HUES48 (cell line): Measurements from ENCODE around the gene ZNF710.

Source experiments
- H3K27ac ChIP-seq: one replicate; pipeline ENCODE4 v1.7.0; 2013; ENCODE audit warnings: low read depth, low read length, inconsistent platforms
- H3K27me3 ChIP-seq: 2 replicates; pipeline ENCODE4 v1.6.1; 2013; ENCODE audit warnings: mild to moderate bottlenecking, low read length; ENCODE audit not compliant: control insufficient read depth, insufficient read depth
- H3K36me3 ChIP-seq: 2 replicates; pipeline ENCODE4 v1.6.1; 2013; ENCODE audit warnings: low read length; ENCODE audit not compliant: control insufficient read depth, insufficient read depth
- H3K4me1 ChIP-seq: 2 replicates; pipeline ENCODE4 v1.6.1; 2013; ENCODE audit warnings: mild to moderate bottlenecking, low read length; ENCODE audit not compliant: control insufficient read depth, insufficient read depth
- H3K4me3 ChIP-seq: 2 replicates; pipeline ENCODE4 v1.5.1; 2013; ENCODE audit warnings: mild to moderate bottlenecking, low read depth, low read length
- H3K9ac ChIP-seq: 2 replicates; pipeline ENCODE4 v1.6.1; 2013; ENCODE audit warnings: mild to moderate bottlenecking, low read depth, low read length, moderate library complexity
- H3K9me3 ChIP-seq: 2 replicates; pipeline ENCODE4 v1.6.1; 2013; ENCODE audit warnings: low read length; ENCODE audit not compliant: control insufficient read depth, insufficient read depth

Gene ZNF710

DNA sequence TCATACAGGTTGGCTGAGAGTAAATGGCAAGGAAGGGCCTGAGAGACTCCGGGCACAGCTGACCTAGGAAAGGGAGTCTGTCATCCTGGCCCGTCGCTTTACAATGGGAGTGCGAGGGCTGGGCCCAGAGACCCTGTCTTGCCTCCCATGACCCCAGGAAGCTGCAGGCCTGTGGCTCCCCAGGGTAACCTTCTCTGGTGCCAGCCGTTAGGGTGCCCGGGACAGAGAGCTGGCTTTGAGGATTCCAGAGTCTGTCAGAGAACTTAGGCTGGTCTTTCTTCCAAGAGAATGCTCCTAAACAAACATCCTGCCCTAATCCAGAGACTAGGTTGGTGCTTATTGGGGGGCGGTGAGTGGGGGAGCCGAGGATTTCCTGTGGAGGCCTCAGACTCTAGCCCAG is 18.5 kb downstream of the ZNF710 start:
- Histone ChIP-seq H3K4me3 (no peak overlapping the region), H3K4me1 (0 out of 2 replicates have a peak, but pooled peaks cover under 1% of the 10 kb centered on the region), H3K9me3 (no peaks in the 10 kb centered on the region), H3K36me3 (no peaks in the 10 kb centered on the region), H3K9ac (no peak overlapping the region), H3K27me3 (no peaks in the 10 kb centered on the region), H3K27ac (no peak overlapping the region)

- Histone ChIP-seq H3K4me1 (peaks cover 5% of the 10 kb centered on the region), H3K4me3 (no peak overlapping the region), H3K27ac (no peak overlapping the region), H3K9ac (no peak overlapping the region), H3K36me3 (no peaks in the 10 kb centered on the region), H3K9me3 (no peaks in the 10 kb centered on the region), H3K27me3 (no peaks in the 10 kb centered on the region)
Measured at GRCh38 chr15:90020021-90020735, 19.1 kb downstream of the ZNF710 start.

GRCh38 chr15:90020936-90021507 is 19.9 kb downstream of the ZNF710 start:
- Histone ChIP-seq H3K27ac (no peak overlapping the region), H3K4me1 (peaks cover 14% of the 10 kb centered on the region), H3K4me3 (no peak overlapping the region), H3K27me3 (no peaks in the 10 kb centered on the region), H3K9ac (no peak overlapping the region), H3K36me3 (no peaks in the 10 kb centered on the region), H3K9me3 (no peaks in the 10 kb centered on the region)

- H3K9me3 ChIP-seq = no peaks in the 10 kb centered on the region
- no peaks in the 10 kb centered on the region for H3K36me3 ChIP-seq
- H3K27me3 ChIP-seq = no peaks in the 10 kb centered on the region
- no peak overlapping the region for H3K27ac ChIP-seq
- H3K4me3 ChIP-seq = no peak overlapping the region
- no peak overlapping the region for H3K9ac ChIP-seq
- H3K4me1 ChIP-seq = peaks cover 20% of the 10 kb centered on the region
Measured at GRCh38 chr15:90022345-90022744, 21.2 kb downstream of the ZNF710 start.

- H3K27me3 ChIP-seq = no peaks in the 10 kb centered on the region
- no peaks in the 10 kb centered on the region for H3K9me3 ChIP-seq
- peaks cover 20% of the 10 kb centered on the region for H3K4me1 ChIP-seq
Measured at GRCh38 chr15:90022905-90023700, 22.0 kb downstream of the ZNF710 start.

GRCh38 chr15:90024406-90024805 is 23.3 kb downstream of the ZNF710 start:
- Histone ChIP-seq H3K4me3 (no peak overlapping the region), H3K9me3 (no peaks in the 10 kb centered on the region), H3K36me3 (no peaks in the 10 kb centered on the region), H3K4me1 (peaks cover 20% of the 10 kb centered on the region), H3K27ac (no peak overlapping the region), H3K9ac (no peak overlapping the region), H3K27me3 (no peaks in the 10 kb centered on the region)

More at GRCh38 chr15:90022905-90023700, 22.0 kb downstream of the ZNF710 start:
- Histone ChIP-seq H3K36me3 (no peaks in the 10 kb centered on the region), H3K27ac (no peak overlapping the region), H3K4me3 (no peak overlapping the region), H3K9ac (no peak overlapping the region)

DNA sequence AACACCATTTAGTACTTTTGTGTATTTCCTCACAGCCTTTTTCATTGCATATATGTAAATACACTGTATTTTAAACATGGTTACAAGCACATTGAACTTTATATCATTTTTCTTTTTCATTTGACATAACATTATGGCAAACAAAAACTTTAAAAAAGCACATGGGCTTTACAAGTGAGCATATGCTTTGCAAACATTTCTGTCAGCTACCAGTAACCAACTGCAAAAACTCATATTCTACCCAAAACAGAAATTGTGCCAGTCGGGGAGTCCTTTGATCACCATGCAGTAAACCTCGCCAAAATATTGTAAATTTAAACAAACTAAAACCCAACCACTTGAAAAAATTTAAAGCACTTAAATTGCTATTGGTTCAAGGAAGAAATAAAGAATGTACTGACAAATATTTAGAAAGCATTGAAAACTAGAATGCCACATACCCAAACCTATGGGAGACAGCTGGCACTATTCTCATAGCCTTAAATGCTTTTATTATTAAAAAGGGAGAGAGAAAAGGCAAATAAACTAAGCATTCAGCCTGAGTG is 24.4 kb downstream of the ZNF710 start:
- Histone ChIP-seq H3K9me3 (no peaks in the 10 kb centered on the region), H3K36me3 (no peaks in the 10 kb centered on the region), H3K4me3 (no peak overlapping the region), H3K9ac (no peak overlapping the region), H3K27me3 (no peaks in the 10 kb centered on the region), H3K4me1 (peaks cover 20% of the 10 kb centered on the region), H3K27ac (no peak overlapping the region)

DNA sequence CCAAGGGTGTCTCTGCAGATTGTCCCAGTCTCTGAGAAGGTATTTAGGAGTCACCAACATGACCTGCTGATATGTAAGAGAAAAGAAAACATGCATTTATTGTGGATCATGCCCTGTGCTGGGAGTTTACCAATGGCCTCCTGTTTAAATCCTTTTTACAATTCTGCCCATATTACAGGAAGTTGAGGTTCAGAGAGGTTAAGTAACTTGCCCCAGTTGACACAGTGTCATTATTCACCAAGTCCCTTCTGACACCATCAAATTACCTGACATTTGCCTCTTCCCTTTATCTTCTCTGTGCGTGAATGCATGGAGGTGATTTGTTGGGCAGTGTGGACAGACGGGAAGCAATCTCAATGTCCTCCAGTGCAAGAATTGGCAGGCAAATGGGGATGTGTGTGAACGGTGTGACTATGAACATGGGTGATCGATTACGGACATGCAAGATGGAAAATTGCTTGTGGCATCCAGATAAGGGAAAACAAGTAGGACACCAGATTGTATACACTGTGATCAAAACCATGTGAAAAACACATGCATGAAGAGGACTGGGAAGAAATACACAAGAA is 27.3 kb downstream of the ZNF710 start:
- Histone ChIP-seq H3K4me1 (peaks cover 20% of the 10 kb centered on the region), H3K36me3 (no peaks in the 10 kb centered on the region), H3K27ac (no peak overlapping the region), H3K9me3 (no peaks in the 10 kb centered on the region), H3K27me3 (no peaks in the 10 kb centered on the region), H3K4me3 (no peak overlapping the region), H3K9ac (no peak overlapping the region)

DNA sequence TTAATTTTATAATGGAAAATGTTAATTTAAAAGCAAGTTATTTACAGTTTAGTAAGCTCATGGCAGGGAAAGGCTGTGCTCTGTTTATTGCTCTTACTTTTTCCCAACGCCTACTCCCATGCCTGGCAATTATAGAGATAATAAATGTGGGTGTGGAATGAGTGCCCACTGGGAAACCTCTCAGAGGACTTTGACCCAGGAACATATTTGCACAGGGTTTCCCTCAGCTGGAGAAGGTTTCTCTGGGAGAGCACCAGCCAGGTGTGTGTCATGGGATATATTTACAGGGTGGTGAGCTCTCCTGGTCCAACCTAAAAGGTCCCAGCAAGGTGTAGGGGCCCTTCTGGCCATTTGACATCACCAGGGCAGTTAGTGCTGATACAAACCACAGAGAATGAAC is 27.9 kb downstream of the ZNF710 start:
- H3K4me1 ChIP-seq = peaks cover 20% of the 10 kb centered on the region
- no peaks in the 10 kb centered on the region for H3K9me3 ChIP-seq
- no peaks in the 10 kb centered on the region for H3K36me3 ChIP-seq
- no peaks in the 10 kb centered on the region for H3K27me3 ChIP-seq
- H3K4me3 ChIP-seq = no peak overlapping the region
- no peak overlapping the region for H3K27ac ChIP-seq
- H3K9ac ChIP-seq = no peak overlapping the region

DNA sequence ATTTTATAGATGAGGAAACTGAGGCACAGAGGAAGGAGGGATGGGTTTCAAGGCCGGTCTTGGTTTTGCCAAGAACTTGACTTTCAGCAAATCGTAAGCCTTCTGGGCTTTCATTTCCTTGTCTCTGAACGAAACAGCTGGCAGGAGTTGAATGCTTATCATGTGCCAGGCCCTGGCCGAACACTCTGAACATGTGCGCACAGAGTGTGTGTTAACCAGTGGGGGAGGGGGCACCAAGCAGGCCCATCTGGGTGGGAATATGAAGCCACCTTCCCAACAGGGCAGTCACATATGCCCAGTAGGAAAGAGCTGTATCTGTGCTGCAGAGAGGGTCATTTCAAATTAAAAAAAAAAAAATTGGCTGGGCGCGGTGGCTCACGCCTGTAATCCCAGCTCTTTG is 29.3 kb downstream of the ZNF710 start:
- H3K27ac ChIP-seq = no peak overlapping the region

More for the DNA sequence above, 29.3 kb downstream of the ZNF710 start:
- no peak overlapping the region for H3K9ac ChIP-seq
- H3K27me3 ChIP-seq = no peaks in the 10 kb centered on the region
- H3K4me3 ChIP-seq = no peak overlapping the region
- peaks cover 26% of the 10 kb centered on the region for H3K4me1 ChIP-seq
- no peaks in the 10 kb centered on the region for H3K9me3 ChIP-seq
- H3K36me3 ChIP-seq = no peaks in the 10 kb centered on the region
